Loucy (cell line): ENCODE data around the gene SCYGR3.

Experiments
- EZH2phosphoT487 ChIP-seq: fragments of 200-600 bp; IDR thresholded peaks from 2 replicates; pipeline ENCODE4 v1.6.1; 2018; ENCODE audit warnings: antibody characterized with exemption, mild to moderate bottlenecking, moderate library complexity, borderline replicate concordance
- TF ChIP-seq, protein P1 (sequence below): fragments of 200-600 bp; sonication (generic); conservative IDR thresholded peaks from 2 replicates; pipeline ENCODE4 v1.5.1; 2014; ENCODE audit warnings: mild to moderate bottlenecking, antibody characterized with exemption, low read length

- TF ChIP-seq, protein P1, sequence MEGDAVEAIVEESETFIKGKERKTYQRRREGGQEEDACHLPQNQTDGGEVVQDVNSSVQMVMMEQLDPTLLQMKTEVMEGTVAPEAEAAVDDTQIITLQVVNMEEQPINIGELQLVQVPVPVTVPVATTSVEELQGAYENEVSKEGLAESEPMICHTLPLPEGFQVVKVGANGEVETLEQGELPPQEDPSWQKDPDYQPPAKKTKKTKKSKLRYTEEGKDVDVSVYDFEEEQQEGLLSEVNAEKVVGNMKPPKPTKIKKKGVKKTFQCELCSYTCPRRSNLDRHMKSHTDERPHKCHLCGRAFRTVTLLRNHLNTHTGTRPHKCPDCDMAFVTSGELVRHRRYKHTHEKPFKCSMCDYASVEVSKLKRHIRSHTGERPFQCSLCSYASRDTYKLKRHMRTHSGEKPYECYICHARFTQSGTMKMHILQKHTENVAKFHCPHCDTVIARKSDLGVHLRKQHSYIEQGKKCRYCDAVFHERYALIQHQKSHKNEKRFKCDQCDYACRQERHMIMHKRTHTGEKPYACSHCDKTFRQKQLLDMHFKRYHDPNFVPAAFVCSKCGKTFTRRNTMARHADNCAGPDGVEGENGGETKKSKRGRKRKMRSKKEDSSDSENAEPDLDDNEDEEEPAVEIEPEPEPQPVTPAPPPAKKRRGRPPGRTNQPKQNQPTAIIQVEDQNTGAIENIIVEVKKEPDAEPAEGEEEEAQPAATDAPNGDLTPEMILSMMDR, result no peak
- no peak for TF ChIP-seq EZH2phosphoT487
These were observed 34.8 kb downstream of the SCYGR3 start for GRCh38 chr2:227579791-227580190.
